Cerebellar cortex (tissue), 1 donor: ENCODE data around the gene FHL2.

ENCODE experiments used
- DNase-seq: peaks from one replicate; pipeline ENCODE4 v3.0.0-alpha.2; 2015; ENCODE audit warnings: low spot score

Gene FHL2

GRCh38 chr2:105397025-105397722, 1.7 kb downstream of the FHL2 start:
- DNase-seq: no peak

- DNase-seq: no peak
Observed at GRCh38 chr2:105396254-105397024, 2.4 kb downstream of the FHL2 start.

- DNase-seq: no peak
Observed at GRCh38 chr2:105395691-105396090, 3.2 kb downstream of the FHL2 start.

- DNase-seq: no peak
Observed at GRCh38 chr2:105394951-105395611, 3.8 kb downstream of the FHL2 start.

- no peak for DNase-seq
Observed at GRCh38 chr2:105393373-105394055, 5.3 kb downstream of the FHL2 start.

- DNase-seq: no peak
Observed at GRCh38 chr2:105391763-105392662, 6.8 kb downstream of the FHL2 start.

- DNase-seq: no peak
Observed at GRCh38 chr2:105391058-105391627, 7.7 kb downstream of the FHL2 start.

GRCh38 chr2:105390454-105390853, 8.4 kb downstream of the FHL2 start:
- no peak for DNase-seq

- DNase-seq: no peak
Observed at GRCh38 chr2:105388971-105389381, 9.9 kb downstream of the FHL2 start.

GRCh38 chr2:105387225-105387624, 11.6 kb downstream of the FHL2 start:
- no peak for DNase-seq

- no peak for DNase-seq
Observed at GRCh38 chr2:105385731-105386540, 12.9 kb downstream of the FHL2 start.

GRCh38 chr2:105384861-105385260, 14.0 kb downstream of the FHL2 start:
- DNase-seq: no peak

- DNase-seq: no peak
Observed at GRCh38 chr2:105384216-105384615, 14.6 kb downstream of the FHL2 start.

GRCh38 chr2:105383432-105384166, 15.3 kb downstream of the FHL2 start:
- DNase-seq: no peak

GRCh38 chr2:105382177-105382576, 16.7 kb downstream of the FHL2 start:
- no peak for DNase-seq

GRCh38 chr2:105381101-105381668, 17.7 kb downstream of the FHL2 start:
- DNase-seq: no peak

GRCh38 chr2:105380432-105381100, 18.3 kb downstream of the FHL2 start:
- no peak for DNase-seq

- DNase-seq: no peak
Observed at GRCh38 chr2:105379741-105380186, 19.1 kb downstream of the FHL2 start.
